Loucy (cell line): ENCODE results near the gene HOXA3.

Experiments
- H2AFZ ChIP-seq: fragments of 200-600 bp; sonication (generic); 2 replicates; pipeline ENCODE4 v1.6.0; 2016; ENCODE audit warnings: antibody characterized with exemption, mild to moderate bottlenecking, low read length, moderate library complexity
- H3F3A ChIP-seq: fragments of 200-600 bp; 2 replicates; pipeline ENCODE4 v1.6.0; 2016; ENCODE audit warnings: antibody characterized with exemption, low read depth, mild to moderate bottlenecking
- H3K27me3 ChIP-seq: fragments of 200-600 bp; sonication (generic); 2 replicates; pipeline ENCODE4 v1.6.1; 2014; ENCODE audit warnings: low read length, mild to moderate bottlenecking; ENCODE audit not compliant: insufficient read depth, poor library complexity, severe bottlenecking
- H3K36me3 ChIP-seq: fragments of 200-600 bp; sonication (generic); 2 replicates; pipeline ENCODE4 v1.6.1; 2016; ENCODE audit warnings: low read length; ENCODE audit not compliant: insufficient read depth
- H3K4me1 ChIP-seq: fragments of 200-600 bp; sonication (generic); 2 replicates; pipeline ENCODE4 v1.5.1; 2014; ENCODE audit warnings: low read length, mild to moderate bottlenecking; ENCODE audit not compliant: insufficient read depth, poor library complexity, severe bottlenecking
- H3K4me2 ChIP-seq: fragments of 200-600 bp; sonication (generic); 2 replicates; pipeline ENCODE4 v1.6.0; 2014; ENCODE audit warnings: antibody characterized with exemption, low read length, low read depth, mild to moderate bottlenecking; ENCODE audit not compliant: poor library complexity, severe bottlenecking
- H3K4me3 ChIP-seq: fragments of 200-600 bp; sonication (generic); 2 replicates; pipeline ENCODE4 v1.5.1; 2014; ENCODE audit warnings: low read length, mild to moderate bottlenecking, mixed read lengths; ENCODE audit not compliant: poor library complexity, severe bottlenecking
- H3K79me2 ChIP-seq: fragments of 200-600 bp; sonication (generic); 2 replicates; pipeline ENCODE4 v1.6.1; 2014; ENCODE audit warnings: low read length; ENCODE audit not compliant: insufficient read depth
- H3K9ac ChIP-seq: fragments of 200-600 bp; sonication (generic); 2 replicates; pipeline ENCODE4 v1.6.0; 2014; ENCODE audit warnings: mild to moderate bottlenecking, low read depth, low read length, moderate library complexity; ENCODE audit not compliant: poor library complexity, severe bottlenecking
- H3K9me2 ChIP-seq: fragments of 200-600 bp; sonication (generic); replicated peaks from 2 replicates; pipeline ENCODE4 v1.6.1; 2016; ENCODE audit warnings: low read depth, low read length, mixed read lengths
- H3K9me3 ChIP-seq: fragments of 200-600 bp; sonication (generic); 2 replicates; pipeline ENCODE4 v1.6.1; 2014; ENCODE audit warnings: mild to moderate bottlenecking, antibody characterized with exemption, low read length, low read depth; ENCODE audit not compliant: insufficient read depth
- H4K20me1 ChIP-seq: fragments of 200-600 bp; sonication (generic); 2 replicates; pipeline ENCODE4 v1.6.0; 2014; ENCODE audit warnings: antibody characterized with exemption, low read length, mild to moderate bottlenecking; ENCODE audit not compliant: insufficient read depth, poor library complexity, severe bottlenecking
- EZH2phosphoT487 ChIP-seq: fragments of 200-600 bp; IDR thresholded peaks from 2 replicates; pipeline ENCODE4 v1.6.1; 2018; ENCODE audit warnings: antibody characterized with exemption, mild to moderate bottlenecking, moderate library complexity, borderline replicate concordance
- TF ChIP-seq, protein P1 (sequence below): fragments of 200-600 bp; sonication (generic); conservative IDR thresholded peaks from 2 replicates; pipeline ENCODE4 v1.5.1; 2014; ENCODE audit warnings: mild to moderate bottlenecking, antibody characterized with exemption, low read length

The HOXA3 gene

DNA sequence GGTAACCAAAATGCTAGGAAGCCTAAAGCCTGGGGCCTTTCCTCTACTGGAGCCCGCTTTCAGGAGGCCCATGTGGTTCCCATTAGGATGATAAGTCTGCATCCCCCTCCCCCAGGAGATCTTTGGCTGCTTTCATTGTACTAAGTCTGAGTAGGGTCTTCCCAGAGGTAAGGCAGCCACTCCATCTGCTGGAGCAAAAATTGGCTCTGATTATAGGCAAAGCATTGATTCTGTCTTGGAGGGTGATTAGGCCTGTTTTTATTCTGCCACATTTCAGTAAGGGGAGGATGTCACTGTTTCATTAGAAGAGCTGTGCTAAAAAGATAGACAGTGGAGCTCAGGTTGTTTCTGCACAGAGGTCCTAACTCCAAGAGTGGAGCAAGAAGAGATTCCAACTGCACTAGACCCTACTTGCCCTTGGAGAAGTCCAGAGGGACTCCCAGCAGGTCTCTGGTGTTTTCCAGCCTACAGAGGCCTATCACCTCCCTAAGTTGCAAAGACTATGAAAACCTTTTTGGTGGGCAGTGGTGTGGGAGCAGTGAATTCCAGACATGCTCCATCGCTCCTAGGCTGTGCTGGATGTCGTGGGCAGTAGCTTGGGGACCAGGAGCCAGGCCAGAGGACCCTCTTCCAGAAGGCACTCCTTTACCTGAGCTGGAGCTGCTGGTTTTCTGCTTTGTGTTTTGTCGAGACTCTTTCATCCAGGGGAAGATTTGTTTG lies 42.8 kb downstream of the HOXA3 start:
- H3K79me2 ChIP-seq = peaks cover 61% of the 10 kb centered on the region
- no peak overlapping the region for H3K4me2 ChIP-seq
- no peak overlapping the region for H2AFZ ChIP-seq
- no peaks in the 10 kb centered on the region for H3K4me1 ChIP-seq
- H3K36me3 ChIP-seq = peaks cover 81% of the 10 kb centered on the region; the same call in 1 of the 2 replicates
- H4K20me1 ChIP-seq = peaks cover 37% of the 10 kb centered on the region
- H3K9ac ChIP-seq = no peak overlapping the region
- H3K9me3 ChIP-seq = no peaks in the 10 kb centered on the region
- no peaks in the 10 kb centered on the region for H3K9me2 ChIP-seq
- TF ChIP-seq, protein P1, sequence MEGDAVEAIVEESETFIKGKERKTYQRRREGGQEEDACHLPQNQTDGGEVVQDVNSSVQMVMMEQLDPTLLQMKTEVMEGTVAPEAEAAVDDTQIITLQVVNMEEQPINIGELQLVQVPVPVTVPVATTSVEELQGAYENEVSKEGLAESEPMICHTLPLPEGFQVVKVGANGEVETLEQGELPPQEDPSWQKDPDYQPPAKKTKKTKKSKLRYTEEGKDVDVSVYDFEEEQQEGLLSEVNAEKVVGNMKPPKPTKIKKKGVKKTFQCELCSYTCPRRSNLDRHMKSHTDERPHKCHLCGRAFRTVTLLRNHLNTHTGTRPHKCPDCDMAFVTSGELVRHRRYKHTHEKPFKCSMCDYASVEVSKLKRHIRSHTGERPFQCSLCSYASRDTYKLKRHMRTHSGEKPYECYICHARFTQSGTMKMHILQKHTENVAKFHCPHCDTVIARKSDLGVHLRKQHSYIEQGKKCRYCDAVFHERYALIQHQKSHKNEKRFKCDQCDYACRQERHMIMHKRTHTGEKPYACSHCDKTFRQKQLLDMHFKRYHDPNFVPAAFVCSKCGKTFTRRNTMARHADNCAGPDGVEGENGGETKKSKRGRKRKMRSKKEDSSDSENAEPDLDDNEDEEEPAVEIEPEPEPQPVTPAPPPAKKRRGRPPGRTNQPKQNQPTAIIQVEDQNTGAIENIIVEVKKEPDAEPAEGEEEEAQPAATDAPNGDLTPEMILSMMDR = no peak
- no peak for TF ChIP-seq EZH2phosphoT487
- H3K4me3 ChIP-seq = no peak overlapping the region
- no peaks in the 10 kb centered on the region for H3K27me3 ChIP-seq
- no peaks in the 10 kb centered on the region for H3F3A ChIP-seq

DNA sequence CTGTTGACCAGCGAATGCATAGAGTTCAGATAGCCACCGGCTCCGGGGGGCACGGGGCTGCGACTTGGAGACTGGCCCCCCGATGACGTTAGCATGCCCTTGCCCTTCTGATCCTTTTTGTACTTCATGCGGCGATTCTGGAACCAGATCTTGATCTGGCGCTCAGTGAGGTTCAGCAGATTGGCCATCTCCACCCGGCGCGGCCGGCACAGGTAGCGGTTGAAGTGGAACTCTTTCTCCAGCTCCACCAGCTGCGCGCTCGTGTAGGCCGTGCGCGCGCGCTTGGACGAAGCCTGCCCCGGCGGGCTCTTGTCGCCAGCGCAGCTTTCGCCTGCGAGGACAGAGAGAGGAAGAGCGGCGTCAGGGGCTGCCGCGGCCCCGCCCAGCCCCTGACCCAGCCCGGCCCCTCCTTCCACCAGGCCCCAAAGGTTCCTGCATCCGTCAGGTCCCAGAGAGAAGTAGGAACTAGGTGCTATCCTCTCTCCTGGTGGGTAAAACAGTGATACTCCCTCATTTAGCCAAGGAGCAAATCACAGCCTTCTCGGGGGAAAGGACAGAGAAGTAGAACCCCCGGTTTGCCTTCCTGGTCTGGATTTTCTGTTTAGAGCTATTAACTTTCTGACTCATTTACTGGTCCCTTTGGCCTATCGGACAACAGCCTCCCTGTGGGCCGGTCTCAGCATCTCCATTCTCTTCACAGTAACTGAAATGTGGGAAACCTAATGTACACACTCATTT lies 43.8 kb downstream of the HOXA3 start:
- Histone ChIP-seq H3K9me2 (no peaks in the 10 kb centered on the region), H2AFZ (no peak overlapping the region), H3K9me3 (no peaks in the 10 kb centered on the region), H3F3A (no peaks in the 10 kb centered on the region), H3K36me3 (peaks cover 81% of the 10 kb centered on the region; the same call in 1 of the 2 replicates), H3K4me2 (no peak overlapping the region), H3K27me3 (no peaks in the 10 kb centered on the region), H3K9ac (no peak overlapping the region), H4K20me1 (peaks cover 34% of the 10 kb centered on the region), H3K4me3 (no peak overlapping the region), H3K4me1 (no peaks in the 10 kb centered on the region), H3K79me2 (peaks cover 61% of the 10 kb centered on the region)
- no peak for TF ChIP-seq EZH2phosphoT487
- TF ChIP-seq, protein P1 = no peak

DNA sequence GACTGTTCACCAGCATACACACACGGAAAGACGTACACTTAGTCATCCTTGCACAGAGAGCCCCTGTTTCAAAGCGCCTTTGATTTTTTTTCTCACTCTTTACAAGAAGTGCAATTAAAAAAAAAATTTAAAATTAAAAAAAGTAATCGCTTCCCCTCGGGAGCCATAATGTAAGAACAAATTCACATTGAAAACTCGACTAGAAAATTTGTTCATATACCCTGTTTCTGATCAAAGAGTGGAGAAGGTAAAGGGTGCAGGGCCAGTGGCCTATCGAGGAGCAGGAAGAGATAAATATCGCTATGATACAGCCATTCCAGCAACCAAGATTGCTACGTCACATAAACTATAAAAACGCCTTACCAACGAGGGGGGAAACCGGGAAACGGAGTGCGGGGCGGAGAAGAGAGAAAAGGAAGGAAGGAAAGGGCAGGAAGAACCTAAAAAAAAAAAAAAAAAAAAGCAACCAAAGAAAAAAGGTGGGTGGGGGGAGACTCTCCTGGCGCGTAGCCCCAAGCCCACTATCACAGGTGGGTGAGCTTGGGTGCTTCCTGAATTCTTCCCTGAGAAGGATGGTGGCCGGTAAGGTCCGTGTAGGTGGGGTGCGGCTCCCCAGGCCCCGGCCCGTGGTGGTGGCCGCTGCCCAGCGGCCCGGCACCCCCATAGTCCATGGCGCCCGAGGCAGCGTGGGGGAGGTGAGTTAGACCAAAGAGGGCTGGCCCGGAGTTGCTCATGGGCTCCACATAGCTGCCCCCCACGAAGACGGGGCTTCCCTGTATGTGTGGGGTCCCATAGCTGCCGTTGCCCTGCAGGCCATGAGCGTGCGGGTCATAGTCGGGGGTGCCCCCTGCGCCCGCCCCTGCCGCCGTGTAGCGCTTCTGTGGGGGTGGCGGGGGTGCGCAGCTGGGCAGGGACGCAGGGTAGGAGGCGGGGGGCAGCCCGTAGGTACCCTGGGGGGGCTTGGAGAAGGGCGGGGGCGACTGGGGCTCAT lies 44.7 kb downstream of the HOXA3 start:
- Histone ChIP-seq H3K9ac (no peak overlapping the region), H3K4me3 (no peak overlapping the region), H3K4me1 (peaks cover 4% of the 10 kb centered on the region), H3F3A (no peaks in the 10 kb centered on the region), H3K4me2 (no peak overlapping the region), H3K79me2 (peaks cover 61% of the 10 kb centered on the region), H3K9me3 (no peaks in the 10 kb centered on the region), H3K36me3 (peaks cover 75% of the 10 kb centered on the region; the same call in 1 of the 2 replicates), H2AFZ (no peak overlapping the region), H3K9me2 (no peaks in the 10 kb centered on the region), H3K27me3 (no peaks in the 10 kb centered on the region), H4K20me1 (peaks cover 30% of the 10 kb centered on the region)
- TF ChIP-seq, protein P1 = no peak
- TF ChIP-seq EZH2phosphoT487 = no peak
